KOPT-K1 (cell line): ENCODE results near the gene PDE4D.

ENCODE experiments used
- H3K27ac ChIP-seq: fragments of 200-600 bp; sonication (generic); 2 replicates; pipeline ENCODE4 v1.5.1; 2016; ENCODE audit warnings: antibody characterized with exemption, mild to moderate bottlenecking, low read depth, low read length; ENCODE audit not compliant: poor library complexity, severe bottlenecking
- H3K36me3 ChIP-seq: fragments of 200-600 bp; sonication (generic); 2 replicates; pipeline ENCODE4 v1.5.1; 2017; ENCODE audit warnings: antibody characterized with exemption, mild to moderate bottlenecking, low read length, moderate library complexity; ENCODE audit not compliant: insufficient read depth
- H3K9me3 ChIP-seq: fragments of 200-600 bp; sonication (generic); 2 replicates; pipeline ENCODE4 v1.5.1; 2017; ENCODE audit warnings: antibody characterized with exemption, low read length, mild to moderate bottlenecking; ENCODE audit not compliant: insufficient read depth, poor library complexity, severe bottlenecking

The PDE4D gene

DNA sequence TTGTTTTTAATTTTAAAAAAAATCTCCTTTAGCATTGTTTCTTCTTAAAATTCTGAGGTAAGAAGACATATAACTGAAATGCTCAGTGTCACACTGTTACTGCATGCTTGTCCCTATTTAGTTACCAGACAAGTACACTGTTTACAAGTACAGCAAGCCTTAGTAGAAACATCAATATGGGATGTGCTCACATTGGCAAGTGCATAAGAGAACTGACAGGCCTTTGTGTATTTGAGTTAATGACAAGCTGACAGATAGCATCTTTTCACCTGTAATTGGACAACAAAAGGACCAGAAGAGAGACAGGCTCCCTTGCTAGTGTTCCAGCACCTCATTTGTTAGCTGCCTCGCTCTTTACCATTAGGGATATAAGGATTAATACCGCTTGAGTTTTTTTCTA is 63.6 kb downstream of the PDE4D start:
- Histone ChIP-seq H3K27ac (no peak overlapping the region), H3K36me3 (no peaks in the 10 kb centered on the region), H3K9me3 (no peaks in the 10 kb centered on the region)

GRCh38 chr5:59829386-59829785 is 64.1 kb downstream of the PDE4D start:
- no peak overlapping the region for H3K27ac ChIP-seq
- no peaks in the 10 kb centered on the region for H3K36me3 ChIP-seq
- no peaks in the 10 kb centered on the region for H3K9me3 ChIP-seq

- no peaks in the 10 kb centered on the region for H3K9me3 ChIP-seq
- H3K36me3 ChIP-seq: no peaks in the 10 kb centered on the region
- no peak overlapping the region for H3K27ac ChIP-seq
Measured at GRCh38 chr5:59828623-59829022, 64.9 kb downstream of the PDE4D start.

GRCh38 chr5:59826996-59827395 is 66.5 kb downstream of the PDE4D start:
- H3K36me3 ChIP-seq: no peaks in the 10 kb centered on the region
- no peaks in the 10 kb centered on the region for H3K9me3 ChIP-seq
- no peak overlapping the region for H3K27ac ChIP-seq

- Histone ChIP-seq H3K36me3 (no peaks in the 10 kb centered on the region), H3K9me3 (no peaks in the 10 kb centered on the region), H3K27ac (no peak overlapping the region)
Measured at GRCh38 chr5:59823420-59823819, 70.1 kb downstream of the PDE4D start.

DNA sequence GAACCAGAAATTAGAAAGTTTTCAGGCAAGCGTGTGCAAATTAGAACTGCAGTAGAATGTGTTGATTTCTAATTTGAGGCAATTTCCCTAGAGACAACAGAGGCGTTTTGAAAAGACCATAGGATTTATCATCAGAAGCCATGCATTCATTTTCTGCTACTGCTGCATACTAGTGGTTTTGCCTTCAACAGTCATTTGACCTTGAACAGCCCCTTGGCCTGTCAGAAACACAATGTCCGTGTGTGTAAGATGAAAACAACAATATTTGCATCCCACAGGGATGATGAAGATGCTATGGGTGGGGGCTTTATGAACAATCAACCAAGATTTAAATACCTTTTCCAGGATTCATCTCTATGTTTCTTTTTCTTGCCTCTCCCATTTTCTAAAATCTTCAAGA is 73.7 kb downstream of the PDE4D start:
- Histone ChIP-seq H3K36me3 (no peaks in the 10 kb centered on the region), H3K9me3 (no peaks in the 10 kb centered on the region), H3K27ac (no peak overlapping the region)

DNA sequence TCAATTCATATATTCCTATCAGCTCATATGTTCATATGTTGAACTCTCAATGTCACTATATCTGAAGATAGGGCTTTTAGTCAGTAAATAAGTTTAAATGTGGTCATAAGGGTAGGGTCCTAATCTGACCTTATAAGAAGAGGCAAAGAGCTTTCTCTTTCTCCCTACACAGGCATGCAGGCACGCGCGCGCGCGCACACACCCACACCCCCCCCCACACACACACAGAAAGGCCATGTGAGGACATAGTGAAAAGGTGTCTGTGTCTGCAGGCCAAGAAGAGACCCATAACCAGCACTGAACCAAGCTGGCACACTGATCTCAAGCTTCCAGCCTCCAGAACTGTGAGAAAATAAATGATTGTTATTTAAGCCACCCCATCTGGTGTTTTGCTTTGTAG is 76.0 kb downstream of the PDE4D start:
- Histone ChIP-seq H3K27ac (no peak overlapping the region), H3K36me3 (no peaks in the 10 kb centered on the region), H3K9me3 (no peaks in the 10 kb centered on the region)

- H3K27ac ChIP-seq: no peak overlapping the region
- no peaks in the 10 kb centered on the region for H3K9me3 ChIP-seq
- no peaks in the 10 kb centered on the region for H3K36me3 ChIP-seq
Measured at GRCh38 chr5:59816654-59817300, 76.7 kb downstream of the PDE4D start.

DNA sequence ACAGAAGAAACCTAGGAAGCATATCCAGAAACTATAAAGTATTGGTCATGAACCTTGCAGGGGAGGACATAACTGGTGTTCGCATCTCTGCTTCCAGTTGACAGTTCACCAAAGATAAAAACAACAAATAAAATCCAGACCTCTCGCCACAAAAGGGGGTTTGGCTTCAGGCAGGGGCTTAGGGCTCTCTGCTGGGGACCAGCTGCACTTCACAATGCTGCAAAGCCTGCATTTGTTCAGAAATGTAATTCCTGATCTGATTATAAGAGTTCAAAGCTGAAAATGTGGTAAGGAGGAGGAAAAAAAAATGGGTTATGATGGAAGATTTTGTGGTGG is 79.0 kb downstream of the PDE4D start:
- Histone ChIP-seq H3K36me3 (no peaks in the 10 kb centered on the region), H3K9me3 (no peaks in the 10 kb centered on the region), H3K27ac (no peak overlapping the region)

GRCh38 chr5:59813761-59814536 is 79.6 kb downstream of the PDE4D start:
- H3K9me3 ChIP-seq: no peaks in the 10 kb centered on the region
- H3K36me3 ChIP-seq: no peaks in the 10 kb centered on the region
- no peak overlapping the region for H3K27ac ChIP-seq

DNA sequence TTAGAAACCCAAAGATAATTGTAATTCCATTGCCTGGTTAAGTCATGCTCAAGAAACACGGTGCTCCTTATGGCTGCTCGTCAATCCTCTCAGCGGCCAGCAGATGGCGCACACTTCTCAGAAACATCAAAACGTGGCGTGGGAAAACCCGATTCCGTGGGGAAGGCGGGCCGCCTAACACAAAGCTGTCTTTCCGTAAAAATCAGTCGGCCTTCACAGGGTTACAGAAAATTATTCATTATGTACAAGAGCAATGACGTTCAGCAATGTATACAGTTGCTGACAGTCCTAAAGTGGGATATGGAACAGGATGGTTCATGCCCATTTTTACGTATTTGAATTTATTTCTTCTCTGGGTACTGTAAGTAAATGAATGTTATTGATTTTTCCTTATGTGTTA is 83.5 kb downstream of the PDE4D start:
- Histone ChIP-seq H3K9me3 (no peaks in the 10 kb centered on the region), H3K36me3 (no peaks in the 10 kb centered on the region), H3K27ac (no peak overlapping the region)

GRCh38 chr5:59807806-59808205 is 85.7 kb downstream of the PDE4D start:
- no peaks in the 10 kb centered on the region for H3K9me3 ChIP-seq
- H3K36me3 ChIP-seq: no peaks in the 10 kb centered on the region
- H3K27ac ChIP-seq: no peak overlapping the region

- Histone ChIP-seq H3K9me3 (no peaks in the 10 kb centered on the region), H3K36me3 (no peaks in the 10 kb centered on the region), H3K27ac (no peak overlapping the region)
Measured at GRCh38 chr5:59800347-59800893, 93.1 kb downstream of the PDE4D start.

GRCh38 chr5:59799668-59800346 is 93.7 kb downstream of the PDE4D start:
- H3K36me3 ChIP-seq: no peaks in the 10 kb centered on the region
- H3K27ac ChIP-seq: no peak overlapping the region
- no peaks in the 10 kb centered on the region for H3K9me3 ChIP-seq

DNA sequence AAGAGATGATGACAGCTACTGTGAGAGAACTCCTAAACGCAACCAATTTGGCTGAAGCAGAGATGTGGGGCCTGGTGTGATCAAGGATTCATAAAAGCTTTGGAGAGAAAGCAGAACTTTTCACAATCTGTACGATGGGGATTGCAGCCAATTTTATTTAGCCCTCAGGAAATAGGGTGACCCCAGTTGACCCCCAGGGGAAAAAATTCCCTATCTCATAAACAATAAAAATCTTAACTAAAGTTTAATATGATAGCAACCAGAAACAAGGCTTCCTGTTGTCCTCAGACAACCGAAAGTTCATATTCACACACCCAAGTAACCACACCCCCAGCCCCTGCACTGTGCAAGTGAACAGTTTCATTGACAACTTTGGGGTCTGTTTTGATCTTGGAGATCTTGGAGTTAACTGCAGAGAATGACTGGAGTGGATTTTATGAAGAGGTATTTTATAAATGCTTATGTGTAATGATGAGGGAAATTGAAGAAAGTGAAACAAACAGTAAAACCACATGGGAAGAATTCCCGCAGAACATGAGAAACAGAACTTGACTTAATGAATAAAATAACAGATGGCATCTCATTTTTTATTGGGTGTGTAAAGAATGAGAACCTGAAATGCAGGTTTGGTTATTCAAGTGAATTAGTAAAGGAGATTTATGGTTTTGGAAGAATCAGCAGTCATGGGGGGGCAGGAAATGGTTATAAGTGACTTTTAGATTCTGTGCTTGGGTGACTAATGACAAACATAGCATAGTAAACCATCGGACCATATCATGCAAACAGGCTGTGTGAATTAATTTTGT is 94.5 kb downstream of the PDE4D start:
- Histone ChIP-seq H3K36me3 (no peaks in the 10 kb centered on the region), H3K27ac (no peak overlapping the region), H3K9me3 (no peaks in the 10 kb centered on the region)
